ENCODE measurements around the gene LHX3.
"Not testable (repeated sequence)": the region's sequence is repeated elsewhere in the genome, so short reads cannot be mapped to it uniquely, and the experiment has no call there.

The LHX3 gene

DNA sequence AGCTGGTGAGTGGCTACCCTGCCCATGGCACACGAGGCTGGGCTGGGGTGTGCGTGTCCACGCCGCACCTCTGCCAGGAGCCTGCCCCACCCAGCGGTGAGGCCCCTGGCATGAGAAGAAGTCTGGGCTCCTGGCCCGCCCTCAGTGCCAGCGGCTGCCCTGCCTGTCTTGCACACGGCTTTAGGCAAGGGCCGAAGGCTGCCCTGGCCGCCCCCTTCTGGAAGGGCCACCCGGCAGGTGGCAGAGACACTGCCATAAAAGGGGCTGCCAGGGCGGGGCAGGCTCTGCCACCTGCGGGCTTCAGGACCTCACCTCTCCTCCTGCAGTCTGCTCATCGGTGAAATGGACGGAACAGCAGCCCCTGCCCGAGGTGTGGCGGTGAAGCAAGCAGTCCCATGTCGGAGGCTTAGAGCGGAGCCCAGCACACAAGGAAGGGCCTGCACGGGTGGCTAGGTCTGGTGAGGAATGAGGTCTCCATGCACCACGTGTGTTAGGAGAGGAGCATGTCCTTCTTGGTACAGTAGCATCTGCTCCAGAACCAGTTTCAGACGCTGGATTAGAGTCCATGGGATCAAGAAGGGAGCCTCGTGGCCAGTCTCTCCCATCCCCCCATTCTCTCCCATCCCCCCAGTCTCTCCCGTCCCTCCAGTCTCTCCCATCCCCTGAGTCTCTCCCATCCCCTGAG is 51.4 kb downstream of the LHX3 start:
- no peak for DNase-seq (ENCODE audit: low spot score)

DNA sequence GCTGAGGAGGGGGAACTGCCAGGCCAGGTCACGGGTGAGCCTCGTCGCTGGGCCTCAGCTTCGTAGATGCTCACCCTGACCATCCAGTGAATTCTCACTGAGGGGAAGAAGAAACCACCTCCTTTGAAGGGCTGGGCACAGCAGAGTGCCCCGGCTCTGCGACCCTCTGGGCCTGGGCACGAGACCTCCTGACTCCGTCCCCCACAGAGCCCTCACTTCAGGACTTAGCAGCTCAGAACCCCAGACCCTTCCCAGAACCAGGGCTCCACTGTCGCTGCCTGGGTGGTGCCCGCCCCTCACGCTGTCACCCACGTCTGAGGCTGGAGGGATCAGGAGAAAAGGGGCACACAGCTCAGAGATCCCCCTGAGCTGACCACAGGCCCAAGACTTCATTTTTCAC is 52.0 kb downstream of the LHX3 start:
- DNase-seq (ENCODE audit: low spot score), result no peak

- DNase-seq (ENCODE audit: low spot score), result no peak
Measured at GRCh38 chr9:136152543-136152866, 52.4 kb downstream of the LHX3 start.

DNA sequence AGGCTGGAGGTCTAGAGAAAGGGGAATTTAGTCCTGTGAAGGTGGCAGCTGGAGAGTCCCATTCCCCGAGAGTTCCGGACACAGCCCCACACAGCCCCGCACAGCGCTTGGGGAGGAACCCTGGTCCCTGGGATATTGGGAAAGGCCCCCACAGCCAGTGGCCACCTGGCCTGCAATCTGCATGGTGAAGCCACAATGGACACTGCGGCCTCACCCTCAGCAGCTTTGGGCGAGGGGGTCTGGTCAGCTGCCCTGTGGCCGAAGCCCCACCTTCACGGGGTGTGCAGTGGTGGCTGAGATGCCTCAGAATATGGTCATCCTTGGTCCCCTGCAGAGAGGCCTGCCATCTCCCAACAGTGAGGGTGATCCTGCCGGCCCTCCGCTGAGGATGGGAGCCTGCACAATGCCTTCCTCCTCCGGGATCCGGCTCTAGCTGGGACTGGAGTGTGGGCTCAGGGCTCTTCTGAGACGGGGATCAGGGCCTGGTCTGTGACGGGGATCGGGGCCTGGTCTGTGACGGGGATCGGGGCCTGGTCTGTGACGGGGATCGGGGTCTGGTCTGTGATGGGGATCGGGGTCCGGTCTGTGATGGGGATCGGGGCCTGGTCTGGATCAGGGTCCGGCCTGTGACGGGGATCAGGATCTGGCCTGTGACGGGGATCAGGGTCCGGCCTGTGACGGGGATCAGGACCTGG is 52.9 kb downstream of the LHX3 start:
- DNase-seq (ENCODE audit: low spot score), result no peak

- DNase-seq (ENCODE audit: low spot score), result no peak
Measured at GRCh38 chr9:136151214-136151804, 53.6 kb downstream of the LHX3 start.

DNA sequence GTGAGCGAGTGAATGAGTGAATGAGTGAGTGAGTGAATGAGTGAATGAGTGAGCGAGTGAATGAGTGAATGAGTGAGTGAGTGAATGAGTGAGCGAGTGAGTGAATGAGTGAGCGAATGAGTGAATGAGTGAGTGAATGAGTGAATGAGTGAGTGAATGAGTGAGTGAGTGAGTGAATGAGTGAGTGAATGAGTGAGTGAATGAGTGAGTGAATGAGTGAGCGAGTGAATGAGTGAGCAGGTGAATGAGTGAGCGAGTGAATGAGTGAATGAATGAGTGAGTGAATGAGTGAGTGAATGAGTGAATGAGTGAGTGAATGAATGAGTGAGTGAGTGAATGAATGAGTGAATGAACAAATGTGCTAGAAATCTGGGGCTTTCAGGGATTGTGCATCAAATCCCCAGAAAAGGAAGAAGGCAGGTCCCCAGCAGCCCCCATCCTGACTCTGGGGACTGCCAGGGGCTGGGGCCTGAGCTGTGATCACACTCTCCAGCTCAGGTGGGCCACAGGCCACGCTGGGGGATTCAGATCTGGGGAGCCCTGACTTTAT is 54.2 kb downstream of the LHX3 start:
- DNase-seq (ENCODE audit: low spot score), result not testable (repeated sequence)

GRCh38 chr9:136149853-136150252 is 55.1 kb downstream of the LHX3 start:
- DNase-seq (ENCODE audit: low spot score), result no peak

- no peak for DNase-seq (ENCODE audit: low spot score)
Measured at GRCh38 chr9:136149337-136149736, 55.6 kb downstream of the LHX3 start.

DNA sequence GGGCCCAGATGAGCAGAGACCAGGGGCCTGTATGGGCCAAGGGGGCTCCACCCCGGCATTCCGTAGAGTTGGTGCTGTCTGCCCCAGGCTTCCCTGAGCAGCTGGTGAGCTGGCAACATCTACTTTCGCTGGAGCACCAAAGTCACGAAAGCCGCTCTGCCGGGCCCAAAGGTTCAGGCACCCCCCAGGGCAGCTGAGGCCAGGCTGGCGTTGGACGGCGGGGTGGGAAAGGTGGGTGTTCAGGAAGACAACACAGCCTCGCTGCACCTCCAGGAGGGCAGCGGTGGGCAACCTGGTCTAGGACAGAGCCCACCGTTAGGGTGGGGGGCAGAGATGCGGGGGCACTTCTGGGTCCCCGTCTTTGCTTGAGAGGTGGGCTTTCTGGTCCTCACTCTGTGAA is 56.2 kb downstream of the LHX3 start:
- DNase-seq (ENCODE audit: low spot score), result no peak

- DNase-seq (ENCODE audit: low spot score), result no peak
Measured at GRCh38 chr9:136147890-136148714, 56.8 kb downstream of the LHX3 start.

GRCh38 chr9:136147038-136147889 is 57.7 kb downstream of the LHX3 start:
- no peak for DNase-seq (ENCODE audit: low spot score)
